ENCODE results near the gene PTAR1.

The PTAR1 gene

GRCh38 chr9:69750085-69750484, 9.7 kb downstream of the PTAR1 start:
- DNase-seq: no peak

- no peak for DNase-seq
These were observed 11.5 kb downstream of the PTAR1 start for GRCh38 chr9:69748304-69748703.

- peak; percentile 2 for DNase-seq
These were observed 12.8 kb downstream of the PTAR1 start for GRCh38 chr9:69746859-69747560.

DNA sequence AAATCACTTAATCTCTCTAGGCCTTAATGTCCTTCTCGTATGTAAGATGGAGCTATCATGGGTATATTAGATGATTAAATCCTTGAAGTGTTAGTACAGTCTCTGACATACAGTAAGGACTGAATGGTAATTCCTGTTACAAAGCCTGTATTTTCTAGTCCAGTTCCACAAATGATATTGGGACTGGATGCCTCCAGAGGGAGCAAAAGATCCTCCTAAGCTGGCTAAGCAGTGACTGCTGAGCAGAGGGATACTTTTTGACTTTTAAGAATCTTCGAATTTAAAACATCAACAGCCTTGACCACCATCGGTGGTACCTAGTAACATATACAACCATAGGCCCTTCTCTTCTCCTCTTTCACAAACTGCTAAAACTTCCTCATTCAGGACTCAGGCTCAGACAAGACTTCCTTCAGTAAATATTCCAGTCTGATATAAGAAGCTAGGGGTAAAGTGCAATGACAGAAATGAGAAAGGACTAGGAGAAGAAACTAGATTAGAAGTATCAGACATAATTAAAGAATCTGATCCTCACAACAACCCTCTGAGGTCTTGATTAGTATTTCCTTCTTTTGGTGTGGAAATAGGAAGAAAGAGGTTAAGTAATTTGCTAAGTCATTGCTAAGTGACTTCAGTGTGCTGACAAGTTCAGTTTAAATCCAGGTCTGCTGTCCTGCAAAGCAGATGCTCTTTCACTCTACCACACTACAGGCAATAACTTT, 13.9 kb downstream of the PTAR1 start:
- DNase-seq: no peak

GRCh38 chr9:69744688-69745380, 15.0 kb downstream of the PTAR1 start:
- no peak for DNase-seq

DNA sequence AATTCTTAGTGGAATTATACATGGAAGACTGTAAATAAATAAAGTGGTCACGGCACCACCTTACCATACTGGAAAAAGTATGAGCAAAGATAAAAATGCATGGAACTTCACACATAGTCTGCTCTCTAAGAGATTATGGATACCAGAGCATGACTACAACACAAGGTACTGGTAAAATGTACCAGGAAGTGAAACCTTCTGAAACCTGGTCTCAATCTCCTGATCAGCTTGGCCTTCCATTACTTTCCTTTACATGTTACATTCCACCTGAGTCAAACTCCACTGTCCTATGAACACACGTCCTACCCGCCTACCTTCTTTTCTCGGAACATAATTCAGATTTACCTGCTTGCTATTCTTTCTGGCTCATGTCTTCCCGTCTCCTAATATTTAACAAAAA, 15.9 kb downstream of the PTAR1 start:
- DNase-seq: no peak

GRCh38 chr9:69740872-69741505, 18.8 kb downstream of the PTAR1 start:
- DNase-seq: no peak

DNA sequence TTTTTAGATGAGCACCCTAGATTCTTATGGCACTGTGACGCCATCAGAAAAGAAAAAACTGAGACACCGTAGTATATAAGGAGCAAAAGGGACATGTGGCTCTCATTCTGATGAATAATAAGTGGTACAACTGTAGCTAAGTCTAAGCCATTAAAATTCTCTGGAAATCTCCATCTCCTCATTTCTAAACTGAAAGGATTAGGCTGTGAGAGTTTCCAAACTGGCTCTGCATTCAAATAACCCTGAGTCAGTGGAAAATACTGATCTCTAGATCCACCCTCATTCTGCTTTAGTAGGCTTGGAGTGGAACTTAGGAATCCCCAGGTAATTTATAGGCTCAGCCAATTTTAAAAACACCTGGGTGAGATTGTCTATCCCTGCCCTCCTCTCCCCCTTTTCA, 28.5 kb downstream of the PTAR1 start:
- DNase-seq: no peak

- no peak for DNase-seq
These were observed 39.8 kb downstream of the PTAR1 start for GRCh38 chr9:69719983-69720382.

- DNase-seq: no peak
These were observed 40.4 kb downstream of the PTAR1 start for GRCh38 chr9:69719367-69719766.

DNA sequence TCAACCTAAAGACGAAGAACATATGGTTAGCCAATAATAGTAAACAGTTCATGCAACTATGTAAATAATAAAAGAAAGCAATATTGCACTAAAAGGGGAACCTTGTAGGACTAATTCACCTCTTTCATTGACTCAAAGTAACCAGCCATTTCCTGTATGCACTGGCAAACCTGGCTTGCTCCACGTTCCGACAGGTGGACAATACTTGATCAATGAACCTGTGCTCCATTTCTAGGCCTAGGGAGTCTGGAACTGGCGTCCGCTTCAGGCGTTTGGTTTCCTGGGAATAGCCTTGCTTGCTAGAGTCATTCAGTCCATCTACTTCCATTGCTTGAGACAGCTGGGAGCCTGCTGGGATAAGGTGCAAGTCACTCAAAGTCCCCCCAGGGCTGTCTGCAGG, 41.6 kb downstream of the PTAR1 start:
- DNase-seq: no peak

- no peak for DNase-seq
These were observed 44.0 kb downstream of the PTAR1 start for GRCh38 chr9:69715825-69716224.

DNA sequence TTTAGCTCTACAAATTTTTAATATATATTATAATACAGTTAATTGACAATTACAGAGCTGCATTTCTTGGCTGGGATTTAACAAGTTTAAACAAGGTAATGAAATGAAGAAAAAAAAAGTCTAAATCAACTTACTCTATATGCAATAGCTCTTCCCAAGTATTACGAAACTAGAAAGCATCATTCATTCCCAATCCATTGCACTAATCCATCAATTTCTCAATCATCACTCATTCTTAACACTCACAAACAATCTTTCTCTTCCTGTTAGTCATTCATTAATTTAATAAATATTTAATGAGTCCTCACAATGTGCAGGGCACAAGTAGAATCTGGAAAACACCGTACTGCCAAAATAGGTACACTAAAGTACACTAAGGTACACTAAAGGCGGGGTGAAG, 44.7 kb downstream of the PTAR1 start:
- no peak for DNase-seq

DNA sequence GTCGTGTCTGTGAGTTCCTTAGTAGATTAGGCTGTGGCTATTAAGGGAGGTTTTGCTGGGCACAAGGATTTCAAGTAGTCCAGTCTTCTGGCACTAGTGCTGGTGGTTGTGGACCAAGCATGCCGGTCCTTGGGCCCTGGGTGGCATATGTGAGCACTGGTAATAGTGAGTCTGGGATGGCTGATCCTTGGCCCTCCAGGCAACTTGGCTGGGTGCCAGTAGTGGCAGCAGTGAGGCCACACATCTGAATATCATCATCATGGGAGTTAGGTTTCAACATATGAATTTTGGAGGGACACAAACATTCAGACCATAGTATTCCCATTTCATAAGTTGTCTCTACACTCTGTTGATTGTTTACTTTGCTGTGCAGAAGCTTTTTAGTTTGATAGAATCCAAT, 62.3 kb downstream of the PTAR1 start:
- no peak for DNase-seq

- DNase-seq: no peak
These were observed 63.0 kb downstream of the PTAR1 start for GRCh38 chr9:69696802-69697201.

DNA sequence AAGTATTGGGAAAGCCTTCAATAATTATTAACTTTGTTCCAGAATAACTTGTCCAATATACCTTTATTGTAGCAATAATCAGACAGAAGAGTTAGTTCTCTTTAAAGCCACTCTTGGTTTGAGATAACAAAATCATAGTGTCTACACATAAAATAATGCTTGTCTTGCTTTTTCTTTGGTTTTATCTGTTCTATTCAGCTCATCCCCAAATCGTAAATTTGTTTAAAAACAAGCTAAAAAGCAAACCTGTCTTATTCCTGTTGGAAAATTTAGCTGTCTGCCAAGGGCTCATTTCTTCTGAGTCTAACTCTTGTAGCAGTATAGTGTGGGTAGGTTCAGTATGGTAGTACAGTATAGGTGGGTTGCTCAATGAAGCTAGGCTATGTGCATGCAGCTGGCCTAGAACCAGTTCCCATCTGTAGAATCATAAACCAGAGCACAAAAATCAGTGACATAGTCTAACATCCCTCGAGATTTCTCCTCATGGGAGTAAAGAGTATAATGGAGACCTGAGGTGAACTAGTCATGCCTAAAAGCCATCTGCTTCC, 69.7 kb downstream of the PTAR1 start:
- no peak for DNase-seq

DNA sequence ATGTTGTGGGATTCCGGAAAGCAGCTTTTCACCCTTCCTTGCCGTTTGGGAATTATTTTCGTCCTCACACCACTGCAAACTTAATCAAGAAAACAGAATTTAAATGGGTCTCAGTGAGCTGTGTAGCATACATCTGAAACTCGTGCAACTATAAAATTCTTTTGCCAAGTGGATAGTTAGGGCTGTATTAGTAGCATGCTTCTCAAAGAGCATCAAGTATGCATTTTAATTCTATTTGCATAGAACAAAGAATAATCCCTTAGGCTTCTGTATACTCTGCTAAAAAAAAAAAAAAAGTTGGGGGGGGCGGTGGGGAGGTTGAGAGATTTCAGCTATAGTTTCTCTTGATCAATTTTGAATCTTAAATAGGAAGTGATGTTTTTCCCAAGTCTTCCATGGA, 75.9 kb downstream of the PTAR1 start:
- DNase-seq: no peak

DNA sequence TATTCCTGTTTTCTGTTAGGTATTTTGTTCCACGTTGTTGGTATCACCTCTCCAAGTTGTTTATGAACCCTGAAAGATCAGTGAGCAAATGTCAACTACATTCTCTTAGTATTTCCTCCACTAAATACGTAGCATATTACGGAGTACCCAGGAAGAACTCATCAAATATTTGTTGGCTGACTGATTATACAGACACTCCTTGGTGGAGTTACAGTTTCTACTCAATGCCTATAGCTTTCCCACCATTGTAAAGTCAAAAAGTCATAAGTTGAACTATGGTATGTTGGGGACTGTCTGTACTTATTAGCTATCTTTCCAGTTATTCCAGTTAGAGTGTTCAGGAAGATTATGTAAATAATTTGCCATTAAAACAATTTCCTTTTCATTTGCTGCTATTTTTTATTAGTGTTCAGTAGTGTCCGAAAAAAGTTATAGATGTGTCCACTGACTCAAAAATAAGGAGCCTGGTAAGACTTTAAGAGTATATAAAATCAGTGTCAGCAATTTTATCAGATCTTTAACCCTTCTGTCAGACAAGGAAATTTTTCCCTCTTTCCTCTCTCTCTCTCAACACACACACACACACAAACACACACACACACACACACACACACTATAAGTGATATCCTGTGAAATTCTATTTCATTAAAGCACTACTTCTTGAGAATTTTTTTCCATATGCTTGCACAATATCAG, 80.8 kb downstream of the PTAR1 start:
- DNase-seq: no peak

DNA sequence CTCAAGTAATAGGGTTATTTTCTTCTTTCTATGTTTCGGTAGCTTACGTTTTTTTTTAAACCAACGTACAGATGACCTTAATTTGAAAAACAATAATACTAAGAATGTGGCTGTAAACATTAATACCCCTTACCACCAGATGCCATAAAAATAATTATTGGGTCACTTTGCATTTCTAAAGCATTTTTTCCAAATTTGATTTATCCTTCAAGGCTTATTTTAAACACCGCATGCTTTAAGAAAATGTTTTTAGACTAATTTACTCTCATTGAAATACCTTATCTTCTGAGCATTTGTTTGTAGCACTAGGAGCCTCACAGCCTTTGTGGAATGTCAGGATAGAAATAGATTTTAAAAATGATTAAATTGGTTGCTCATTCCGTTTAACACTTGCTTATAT, 81.9 kb downstream of the PTAR1 start:
- DNase-seq: no peak

DNA sequence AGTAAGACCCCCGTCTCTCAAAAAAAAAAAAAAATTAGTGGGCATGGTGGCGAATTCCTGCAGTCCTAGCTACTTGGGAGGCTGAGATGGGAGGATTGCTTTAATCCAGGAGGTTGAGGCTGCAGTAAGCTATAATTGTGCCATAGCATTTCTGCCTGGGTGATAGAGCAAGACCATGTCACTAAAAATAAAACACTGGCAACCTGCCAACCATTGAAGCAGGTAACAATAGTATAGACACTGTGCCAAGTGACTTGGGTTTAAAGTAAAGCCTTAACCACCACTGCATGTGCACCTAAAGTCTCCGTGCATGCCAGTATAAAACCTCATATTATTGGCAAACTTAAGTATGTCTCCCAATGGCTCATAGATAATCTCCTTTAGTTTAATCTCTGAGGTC, 84.2 kb downstream of the PTAR1 start:
- no peak for DNase-seq

DNA sequence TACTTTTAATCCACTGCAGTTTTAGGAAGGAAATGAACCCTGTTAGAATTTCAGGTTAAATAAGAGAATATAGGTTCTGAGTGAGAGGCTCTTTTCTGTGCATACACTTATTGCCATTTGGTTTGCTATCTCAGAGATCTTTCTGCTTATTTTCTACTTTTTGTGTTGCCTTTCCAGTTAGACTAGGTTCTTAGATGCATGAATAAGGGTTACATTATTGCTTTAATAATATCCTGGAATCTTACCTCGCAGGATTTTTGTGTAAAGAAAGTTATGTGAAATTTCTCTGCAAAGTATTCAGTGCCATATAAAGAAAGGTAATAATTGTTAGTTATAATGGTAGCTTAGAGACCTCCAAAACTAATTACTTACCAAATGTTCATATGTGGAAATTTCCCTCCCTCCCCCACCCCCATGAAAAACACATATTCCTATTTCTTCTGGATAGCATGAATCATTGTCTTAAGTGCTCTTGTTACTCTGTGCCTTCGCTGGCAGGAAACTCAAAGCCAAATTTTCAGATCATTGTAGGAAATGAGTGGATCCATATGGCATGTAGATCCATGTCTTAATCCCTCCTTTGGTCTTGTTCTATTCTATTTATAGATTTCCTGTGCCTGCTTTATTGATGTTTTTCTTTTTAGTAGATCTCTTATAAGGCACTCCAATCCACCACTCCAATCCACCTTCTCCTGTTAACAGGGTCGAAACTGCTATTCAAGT, 84.9 kb downstream of the PTAR1 start:
- no peak for DNase-seq

DNA sequence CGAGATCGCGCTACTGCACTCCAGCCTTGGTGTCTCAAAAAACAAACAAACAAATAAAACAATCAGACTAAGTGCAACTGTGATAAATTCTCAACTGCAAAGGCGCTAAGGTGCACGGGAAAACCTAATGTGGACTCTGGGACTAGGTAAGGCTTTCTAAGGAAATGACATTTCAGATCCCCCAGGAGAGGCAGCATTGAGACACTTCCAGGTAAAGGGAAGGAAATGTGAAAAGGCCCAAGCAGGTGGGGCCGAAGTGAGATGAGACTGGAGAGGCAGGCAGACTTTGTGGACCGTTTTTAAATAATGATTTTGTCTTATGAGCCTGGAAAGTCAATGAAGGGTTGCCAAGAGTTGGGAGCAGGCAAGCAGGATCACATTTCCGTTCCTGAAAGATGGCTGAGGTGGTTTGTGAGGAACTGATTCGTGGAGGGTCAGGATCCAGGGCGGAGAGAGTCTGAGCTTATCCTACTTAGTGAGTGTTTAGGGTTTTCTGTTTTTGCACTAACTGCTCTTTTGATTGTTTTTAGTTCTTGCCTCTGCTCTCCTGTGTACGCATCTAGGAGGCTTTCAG, 85.6 kb downstream of the PTAR1 start:
- DNase-seq: no peak

Measured in NCI-H774 (cell line).